Psoas muscle (tissue), 8 donors: ENCODE data around the gene ANXA11. TPM values are rescaled to one million over a fixed set of nuclear protein-coding genes. Genes with fewer than 3 reads are reported as not detected.

ENCODE experiments used
- ATAC-seq, 4 donors: fragments of 200-7000 bp; cut with Tn5 transposase; one replicate each; pipeline ENCODE4 v1.9.1; 2020; ENCODE audit warnings: moderate library complexity in 3 of 4, mild to moderate bottlenecking in 2 of 4
- DNase-seq, 2 donors: peaks; one replicate each; pipeline ENCODE4 v3.0.0-alpha.2; 2020
- H3K27ac ChIP-seq: fragments of 200-600 bp; one replicate; pipeline ENCODE4 v1.8.0; 2022
- H3K27me3 ChIP-seq, 3 donors: fragments of 200-600 bp in 1 of 3; one replicate each; pipeline versions ENCODE4 v1.6.1 to v1.8.0; 2013 to 2022; ENCODE audit warnings: low read length in 2 of 3, mild to moderate bottlenecking in 2 of 3, moderate library complexity in 1 of 3; ENCODE audit not compliant: insufficient read depth in 3 of 3
- H3K36me3 ChIP-seq, 2 donors: fragments of 200-600 bp in 1 of 2; one replicate each; pipeline versions ENCODE4 v1.6.1 to v1.8.0; 2013 to 2022; ENCODE audit warnings: low read depth in 1 of 2, mild to moderate bottlenecking in 1 of 2, moderate library complexity in 1 of 2; ENCODE audit not compliant: insufficient read depth in 1 of 2
- H3K4me1 ChIP-seq: fragments of 200-600 bp; one replicate; pipeline ENCODE4 v1.8.0; 2022
- H3K4me3 ChIP-seq: fragments of 200-600 bp; one replicate; pipeline ENCODE4 v1.8.0; 2022; ENCODE audit warnings: mild to moderate bottlenecking
- H3K9me3 ChIP-seq: fragments of 200-600 bp; one replicate; pipeline ENCODE4 v1.8.0; 2022
- CTCF ChIP-seq: fragments of 200-600 bp; IDR thresholded peaks from one replicate; pipeline ENCODE4 v1.8.0; 2022; ENCODE audit warnings: antibody characterized with exemption
- WGBS, 3 donors: extraction: QIAGEN DNeasy Blood & Tissue Kit; methylation state at CpG; one replicate each; pipeline versions ENCODE4 v1.1.6 to v1.1.7; 2013; 5-methylcytosine and 5-hydroxymethylcytosine counted together
- intact Hi-C, 2 donors: fragments of 100-400 bp; cut with DNase I; formaldehyde crosslinking; loops; one replicate each; pipeline versions ENCODE4 v1.11.0 to v1.14.2; 2022
- polyA plus RNA-seq, 3 donors: library from polyadenylated mRNA; stranded (reverse); fragments of 200-250 nt; gene quantifications; one replicate each; pipeline ENCODE4 v1.2.3, GENCODE V29; 2013
- total RNA-seq, 4 donors: library from RNA; stranded (reverse); fragmentation: NEBNext Ultra II Directional in 2 of 4; extraction: Animal tissue kit (Norgen Biotek cat#: 25700) in 2 of 4; gene quantifications; one replicate each; pipeline versions ENCODE4 v1.2.1 to v1.2.4, GENCODE V29; 2021 to 2023
- donor health status: healthy with polysubstance abuse.
- donor health status: DM: no; HTN: no; CAD: no; lungs with moderate emphysema.
- donor health status: Bipolar disorder and iron deficiency.
- donor health status: healthy.
- donor health status: DM: yes; HTN: yes; CAD: no.
- donor health status: DM: no; HTN: no; CAD: no.
- donor health status: DM: no; HTN: no; CAD: no.
- donor health status: DM: yes; HTN: yes; CAD: no.

ANXA11 gene
- total and polyA plus RNA-seq, 7 donors = 112 to 389 (median 164) TPM

- ATAC-seq = no peak
- Histone ChIP-seq H3K4me1 (no peaks in the 10 kb centered on the region), H3K36me3 (no peaks in the 10 kb centered on the region), H3K27ac (no peak overlapping the region), H3K4me3 (no peak overlapping the region), H3K9me3 (no peaks in the 10 kb centered on the region), H3K27me3 (no peaks in the 10 kb centered on the region)
- no peak for TF ChIP-seq CTCF
- no peak for DNase-seq
- intact Hi-C loops = no loop called here
These were observed 83.1 kb downstream of the ANXA11 start for GRCh38 chr10:80122110-80122710.

GRCh38 chr10:80118669-80119068, 86.7 kb downstream of the ANXA11 start:
- no peak for TF ChIP-seq CTCF
- ATAC-seq (no peak), DNase-seq (no peak)
- Histone ChIP-seq H3K4me1 (no peaks in the 10 kb centered on the region), H3K27ac (no peak overlapping the region), H3K4me3 (no peak overlapping the region), H3K36me3 (no peaks in the 10 kb centered on the region), H3K27me3 (no peaks in the 10 kb centered on the region), H3K9me3 (no peaks in the 10 kb centered on the region)
- intact Hi-C loops = no loop called here
- 80 to 88% (median 82%) methylated on average over 4 of the region's 4 CpGs for WGBS, 3 donors

- intact Hi-C loops = no loop called here
- no peaks in the 10 kb centered on the region for H3K36me3 ChIP-seq
- H3K27ac ChIP-seq = no peak overlapping the region
- WGBS, 3 donors = 89 to 100% (median 93%) methylated on average over 1 of the region's 1 CpG
- DNase-seq (no peak), ATAC-seq (no peak)
- no peaks in the 10 kb centered on the region for H3K27me3 ChIP-seq
- H3K9me3 ChIP-seq = peaks cover 11% of the 10 kb centered on the region
- H3K4me3 ChIP-seq = no peak overlapping the region
- TF ChIP-seq CTCF = no peak
- no peaks in the 10 kb centered on the region for H3K4me1 ChIP-seq
These were observed 94.4 kb downstream of the ANXA11 start for GRCh38 chr10:80110986-80111385.

GRCh38 chr10:80108576-80109239, 96.6 kb downstream of the ANXA11 start:
- no peaks in the 10 kb centered on the region for H3K27me3 ChIP-seq
- no peak for DNase-seq
- H3K27ac ChIP-seq = no peak overlapping the region
- no peaks in the 10 kb centered on the region for H3K4me1 ChIP-seq
- no peak overlapping the region for H3K4me3 ChIP-seq
- 80 to 92% (median 90%) methylated on average over 8 of the region's 8 CpGs for WGBS, 3 donors
- TF ChIP-seq CTCF = no peak
- intact Hi-C loops = no loop called here
- H3K9me3 ChIP-seq = peaks cover 11% of the 10 kb centered on the region
- ATAC-seq = no peak
- no peaks in the 10 kb centered on the region for H3K36me3 ChIP-seq
